Gastrocnemius medialis (tissue), 4 donors: Measurements from ENCODE around the gene NADK.
"Not testable (repeated sequence)": the region's sequence is repeated elsewhere in the genome, so short reads cannot be mapped to it uniquely, and the experiment has no call there.

Experiments
- CTCF ChIP-seq, 5 experiments: fragments of 450-650 bp in 3 of 5; fragments of 200-600 bp in 2 of 5; sonication (generic) in 2 of 5; IDR thresholded peaks in 4 of 5; conservative IDR thresholded peaks in 1 of 5; 1 replicate in 4 of 5; 2 replicates in 1 of 5; pipeline ENCODE4 v1.5.1; 2016 to 2019; ENCODE audit warnings: antibody characterized with exemption in 5 of 5, mild to moderate bottlenecking in 3 of 5, moderate library complexity in 3 of 5
- POLR2A ChIP-seq, 2 donors: fragments of 450-650 bp; IDR thresholded peaks; one replicate each; pipeline ENCODE4 v1.6.1; 2017; ENCODE audit warnings: antibody characterized with exemption in 2 of 2, mild to moderate bottlenecking in 2 of 2, moderate library complexity in 2 of 2

DNA sequence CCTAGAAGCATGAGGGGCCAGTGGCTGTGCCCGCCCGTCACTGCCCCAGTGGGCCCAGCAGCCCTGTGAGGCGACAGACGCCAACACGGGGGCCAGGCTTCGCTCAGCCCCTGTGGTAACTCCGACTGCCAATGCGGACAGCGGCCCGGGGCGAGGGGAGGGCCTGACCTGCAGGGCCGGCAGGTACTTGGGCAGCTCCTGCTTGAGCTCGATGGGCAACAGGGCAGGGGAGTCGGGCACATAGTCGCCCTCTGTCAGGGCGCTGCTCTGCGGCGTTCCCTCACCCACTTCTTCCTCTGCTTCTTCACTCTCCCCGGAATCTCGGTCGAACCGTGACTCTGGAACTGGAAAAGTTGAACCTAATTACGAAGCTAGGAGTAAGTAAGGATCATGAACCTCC, 71.0 kb downstream of the NADK start:
- not testable (repeated sequence) for TF ChIP-seq CTCF (IDR thresholded peaks at IDR 0.05 in 4 of 5, conservative IDR thresholded peaks at IDR 0.05 in 1 of 5); POLR2A (IDR thresholded peaks at IDR 0.05)
